ENCODE data around the gene SHISA8. TPM values are rescaled to one million over a fixed set of nuclear protein-coding genes. Genes with fewer than 3 reads are reported as not detected.

SHISA8 gene
- total and polyA plus RNA-seq, 2 of the 13 experiments (the other 11 are each of a cell fraction or from before 2014, with no cell fraction given): not detected

DNA sequence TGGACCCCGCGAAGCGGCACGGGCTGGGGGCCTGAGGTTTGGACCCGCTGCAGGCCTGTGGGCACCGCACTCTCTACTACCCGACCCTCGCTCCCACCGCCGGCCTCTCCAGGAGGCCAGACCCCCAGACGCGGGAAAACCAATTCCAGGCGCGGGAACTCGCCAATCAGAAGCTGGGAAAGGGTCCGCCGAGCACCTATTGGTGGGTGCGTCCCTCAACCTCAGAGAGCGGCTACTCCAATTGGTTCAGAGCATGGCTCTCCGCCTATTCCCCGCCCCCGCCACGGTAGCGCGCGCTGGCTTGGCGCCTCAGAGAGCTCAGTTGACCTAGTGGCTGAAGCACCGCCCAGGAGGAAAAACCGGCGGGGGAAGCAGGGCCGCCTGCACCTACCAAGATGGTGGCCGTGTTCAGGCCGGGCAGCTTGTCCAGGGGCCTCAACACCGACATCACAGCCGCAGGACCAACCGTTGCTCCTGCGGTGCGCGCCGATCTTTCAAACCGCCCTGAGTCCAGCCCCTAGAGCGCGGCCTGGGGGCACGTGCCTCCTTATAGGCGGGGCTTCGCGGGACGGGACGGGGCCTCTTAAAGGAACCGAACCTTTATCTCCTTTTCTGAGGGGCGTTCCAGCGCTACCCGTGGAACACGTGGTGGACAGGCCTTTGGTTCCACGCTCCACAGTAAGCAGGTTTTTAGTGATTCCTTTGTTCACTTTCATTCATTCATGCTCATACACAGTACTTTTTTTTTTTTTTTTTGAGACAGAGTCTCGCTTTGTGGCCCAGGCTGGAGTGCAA is 32.0 kb upstream of the SHISA8 start, which contains the start of gene CENPM (continued):
- TF ChIP-seq ZNF33A (CRISPR knock-in tag; IDR thresholded peaks at IDR 0.05; ENCODE audit: borderline replicate concordance): no peak
- TF ChIP-seq ZNF724P (CRISPR knock-in tag; IDR thresholded peaks at IDR 0.05; ENCODE audit: borderline replicate concordance): peak; percentile 67; the same call in 1 of the 2 replicates
- TF ChIP-seq ZBTB44 (CRISPR knock-in tag; IDR thresholded peaks at IDR 0.05): no peak
- TF ChIP-seq ZBTB43 (CRISPR knock-in tag; conservative IDR thresholded peaks at IDR 0.05): 0 out of 2 replicates have a peak, but pooled peaks have one; percentile 3
- no peak for TF ChIP-seq ZNF207 (IDR thresholded peaks at IDR 0.05; ENCODE audit: borderline replicate concordance)
- no peak for TF ChIP-seq HIC2 (CRISPR knock-in tag; IDR thresholded peaks at IDR 0.05; ENCODE audit: low read depth)
- TF ChIP-seq SNAPC2 (CRISPR knock-in tag; IDR thresholded peaks at IDR 0.05): peak; percentile 72; the same call in 1 of the 2 replicates
- TF ChIP-seq RFX3 (CRISPR knock-in tag; IDR thresholded peaks at IDR 0.05): no peak
- no peak for TF ChIP-seq XRCC5 (optimal IDR thresholded peaks at IDR 0.05; ENCODE audit: low read length)
- TF ChIP-seq ARNT (IDR thresholded peaks at IDR 0.05): no peak
- no peak for TF ChIP-seq ZNF530 (CRISPR knock-in tag; IDR thresholded peaks at IDR 0.05; ENCODE audit: low read depth)
- peak; percentile 98 for TF ChIP-seq TFDP2 (CRISPR knock-in tag; IDR thresholded peaks at IDR 0.05)
- TF ChIP-seq PAX8 (CRISPR knock-in tag; IDR thresholded peaks at IDR 0.05; ENCODE audit: borderline replicate concordance): peak; percentile 96
- TF ChIP-seq ESRRA (CRISPR knock-in tag; IDR thresholded peaks at IDR 0.05; ENCODE audit: low read depth): peak; percentile 57; the same call in 1 of the 2 replicates
- 0 out of 2 replicates have a peak, but pooled peaks have one; percentile 79 for TF ChIP-seq ZFP82 (CRISPR knock-in tag; IDR thresholded peaks at IDR 0.05; ENCODE audit: borderline replicate concordance)
- TF ChIP-seq, protein P1, sequence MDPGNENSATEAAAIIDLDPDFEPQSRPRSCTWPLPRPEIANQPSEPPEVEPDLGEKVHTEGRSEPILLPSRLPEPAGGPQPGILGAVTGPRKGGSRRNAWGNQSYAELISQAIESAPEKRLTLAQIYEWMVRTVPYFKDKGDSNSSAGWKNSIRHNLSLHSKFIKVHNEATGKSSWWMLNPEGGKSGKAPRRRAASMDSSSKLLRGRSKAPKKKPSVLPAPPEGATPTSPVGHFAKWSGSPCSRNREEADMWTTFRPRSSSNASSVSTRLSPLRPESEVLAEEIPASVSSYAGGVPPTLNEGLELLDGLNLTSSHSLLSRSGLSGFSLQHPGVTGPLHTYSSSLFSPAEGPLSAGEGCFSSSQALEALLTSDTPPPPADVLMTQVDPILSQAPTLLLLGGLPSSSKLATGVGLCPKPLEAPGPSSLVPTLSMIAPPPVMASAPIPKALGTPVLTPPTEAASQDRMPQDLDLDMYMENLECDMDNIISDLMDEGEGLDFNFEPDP (CRISPR knock-in tag; conservative IDR thresholded peaks at IDR 0.05): 0 out of 2 replicates have a peak, but pooled peaks have one; percentile 76
- peak; percentile 10; the same call in 1 of the 2 replicates for TF ChIP-seq MED1 (CRISPR knock-in tag; IDR thresholded peaks at IDR 0.05)
- TF ChIP-seq ADNP (CRISPR knock-in tag; IDR thresholded peaks at IDR 0.05): no peak
- no peak for TF ChIP-seq ZNF644 (CRISPR knock-in tag; IDR thresholded peaks at IDR 0.05; ENCODE audit: low read depth)
- TF ChIP-seq ZNF556 (CRISPR knock-in tag; IDR thresholded peaks at IDR 0.05; ENCODE audit: borderline replicate concordance): no peak
- TF ChIP-seq, protein P2, sequence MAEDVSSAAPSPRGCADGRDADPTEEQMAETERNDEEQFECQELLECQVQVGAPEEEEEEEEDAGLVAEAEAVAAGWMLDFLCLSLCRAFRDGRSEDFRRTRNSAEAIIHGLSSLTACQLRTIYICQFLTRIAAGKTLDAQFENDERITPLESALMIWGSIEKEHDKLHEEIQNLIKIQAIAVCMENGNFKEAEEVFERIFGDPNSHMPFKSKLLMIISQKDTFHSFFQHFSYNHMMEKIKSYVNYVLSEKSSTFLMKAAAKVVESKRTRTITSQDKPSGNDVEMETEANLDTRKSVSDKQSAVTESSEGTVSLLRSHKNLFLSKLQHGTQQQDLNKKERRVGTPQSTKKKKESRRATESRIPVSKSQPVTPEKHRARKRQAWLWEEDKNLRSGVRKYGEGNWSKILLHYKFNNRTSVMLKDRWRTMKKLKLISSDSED (CRISPR knock-in tag; IDR thresholded peaks at IDR 0.05): 0 out of 2 replicates have a peak, but pooled peaks have one; percentile 60

Measured in HepG2 (cell line).